ENCODE measurements around the gene HS6ST2. TPM values are rescaled to one million over a fixed set of nuclear protein-coding genes. Genes with fewer than 3 reads are reported as not detected.

HS6ST2 gene
- total RNA-seq, 1 donor from 2014 or later, result 1.1 TPM

- no peak overlapping the region for H3K4me3 Mint-ChIP-seq (ENCODE audit: unreplicated experiment)
- no peaks in the 10 kb centered on the region for H3K27me3 Mint-ChIP-seq (ENCODE audit: unreplicated experiment)
- H3K27ac Mint-ChIP-seq (ENCODE audit: unreplicated experiment), result no peak overlapping the region
- H3K9me3 Mint-ChIP-seq (ENCODE audit: unreplicated experiment), result no peaks in the 10 kb centered on the region
- TF ChIP-seq CTCF (IDR thresholded peaks at IDR 0.05; ENCODE audit: unreplicated experiment), result no peak
- DNase-seq (ENCODE audit: low spot score), result no peak
- no peaks in the 10 kb centered on the region for H3K36me3 Mint-ChIP-seq (ENCODE audit: low read depth, unreplicated experiment)
- no peaks in the 10 kb centered on the region for H3K4me1 Mint-ChIP-seq (ENCODE audit: unreplicated experiment)
Observed at GRCh38 chrX:132843363-132843762, 115.1 kb downstream of the HS6ST2 start.

DNA sequence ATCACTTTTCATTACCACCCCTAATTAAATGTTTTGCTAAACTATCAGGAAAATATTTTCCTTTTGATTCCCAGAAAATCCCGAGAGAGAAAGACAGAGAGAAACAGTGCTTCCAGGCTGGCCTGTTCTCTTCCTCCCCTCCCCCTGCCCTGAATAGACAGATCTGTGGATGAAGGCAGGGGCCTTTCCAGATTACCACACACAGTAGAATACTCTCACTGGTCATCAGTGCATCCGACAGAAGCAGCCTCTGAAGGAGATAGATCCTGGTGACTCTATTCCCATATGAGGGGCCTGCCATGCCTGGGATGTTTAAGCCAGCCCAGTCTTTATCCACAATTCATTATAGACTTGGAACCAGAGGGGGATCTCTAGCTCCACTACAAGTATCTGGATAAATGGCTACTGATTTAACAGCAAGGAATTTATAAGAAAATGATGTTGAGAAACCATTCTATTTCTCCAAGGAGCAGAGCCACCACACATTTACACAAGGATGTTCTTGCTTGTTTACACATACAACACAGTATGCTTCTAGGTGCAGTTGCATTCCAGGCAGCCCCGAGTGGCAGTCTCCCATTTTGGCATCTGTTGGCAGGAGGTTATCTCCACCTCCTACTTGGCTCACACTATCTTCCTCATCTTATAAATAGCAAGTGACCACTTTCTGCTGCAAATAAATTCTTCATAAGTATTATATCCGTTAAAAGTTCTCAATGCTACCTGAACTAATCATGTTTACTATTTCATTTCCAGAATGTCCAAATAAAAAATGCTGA, 115.8 kb downstream of the HS6ST2 start:
- no peaks in the 10 kb centered on the region for H3K27me3 Mint-ChIP-seq (ENCODE audit: unreplicated experiment)
- TF ChIP-seq CTCF (IDR thresholded peaks at IDR 0.05; ENCODE audit: unreplicated experiment), result no peak
- no peak overlapping the region for H3K27ac Mint-ChIP-seq (ENCODE audit: unreplicated experiment)
- no peaks in the 10 kb centered on the region for H3K9me3 Mint-ChIP-seq (ENCODE audit: unreplicated experiment)
- no peak for DNase-seq (ENCODE audit: low spot score)
- H3K36me3 Mint-ChIP-seq (ENCODE audit: low read depth, unreplicated experiment), result no peaks in the 10 kb centered on the region
- H3K4me1 Mint-ChIP-seq (ENCODE audit: unreplicated experiment), result peaks cover 5% of the 10 kb centered on the region
- no peak overlapping the region for H3K4me3 Mint-ChIP-seq (ENCODE audit: unreplicated experiment)

- Mint-ChIP-seq H3K36me3 (ENCODE audit: low read depth, unreplicated experiment) (no peaks in the 10 kb centered on the region), H3K4me1 (ENCODE audit: unreplicated experiment) (peaks cover 23% of the 10 kb centered on the region), H3K4me3 (ENCODE audit: unreplicated experiment) (no peak overlapping the region), H3K27me3 (ENCODE audit: unreplicated experiment) (no peaks in the 10 kb centered on the region), H3K27ac (ENCODE audit: unreplicated experiment) (no peak overlapping the region), H3K9me3 (ENCODE audit: unreplicated experiment) (no peaks in the 10 kb centered on the region)
- DNase-seq (ENCODE audit: low spot score), result no peak
- no peak for TF ChIP-seq CTCF (IDR thresholded peaks at IDR 0.05; ENCODE audit: unreplicated experiment)
Observed at GRCh38 chrX:132837967-132838366, 120.5 kb downstream of the HS6ST2 start.

- H3K27me3 Mint-ChIP-seq (ENCODE audit: unreplicated experiment), result no peaks in the 10 kb centered on the region
Observed at GRCh38 chrX:132837126-132837525, 121.3 kb downstream of the HS6ST2 start.

More at GRCh38 chrX:132837126-132837525, 121.3 kb downstream of the HS6ST2 start:
- DNase-seq (ENCODE audit: low spot score), result no peak
- Mint-ChIP-seq H3K27ac (ENCODE audit: unreplicated experiment) (peak overlapping the region; percentile 63), H3K4me1 (ENCODE audit: unreplicated experiment) (peaks cover 23% of the 10 kb centered on the region), H3K36me3 (ENCODE audit: low read depth, unreplicated experiment) (no peaks in the 10 kb centered on the region), H3K9me3 (ENCODE audit: unreplicated experiment) (no peaks in the 10 kb centered on the region), H3K4me3 (ENCODE audit: unreplicated experiment) (no peak overlapping the region)
- no peak for TF ChIP-seq CTCF (IDR thresholded peaks at IDR 0.05; ENCODE audit: unreplicated experiment)

All from endothelial cell (in vitro differentiated cells).